Panc1 (cell line): ENCODE results near the gene CDKN1A. TPM values are rescaled to one million over a fixed set of nuclear protein-coding genes. Genes with fewer than 3 reads are reported as not detected.

Experiments
- ATAC-seq: fragments of 200-7000 bp; cut with Tn5 transposase; 2 replicates; pipeline ENCODE4 v1.9.1; 2020; ENCODE audit warnings: mild to moderate bottlenecking, moderate library complexity
- BruUV-seq: library from RNA; stranded (reverse); fragments of 400-500 nt; replicated peaks from 2 replicates; lab custom pipeline; 2021; lab: Mats Ljungman, UMichigan
- CTCF ChIA-PET: fragments of 300-600 bp; sonication (Branson Sonifier 250); formaldehyde crosslinking; loops from one replicate; lab custom pipeline; 2022; ENCODE audit warnings: antibody characterized with exemption; lab: Charles Lee
- POLR2A ChIA-PET: fragments of 300-600 bp; sonication (Branson Sonifier 250); formaldehyde crosslinking; loops from one replicate; lab custom pipeline; 2022; ENCODE audit warnings: antibody characterized with exemption; lab: Charles Lee
- DNase-seq: peaks from one replicate; pipeline ENCODE4 v3.0.0-alpha.2; 2010; ENCODE audit warnings: low read depth, low spot score
- H3K27ac ChIP-seq: 2 replicates; pipeline ENCODE4 v1.5.1; 2011; ENCODE audit warnings: mild to moderate bottlenecking, low read length, inconsistent platforms
- H3K27me3 ChIP-seq: fragments of 200-500 bp; sonication (Bioruptor generic); 2 replicates; pipeline ENCODE4 v1.6.0; 2014; ENCODE audit warnings: low read length, inconsistent platforms; ENCODE audit not compliant: control insufficient read depth, insufficient read depth
- H3K36me3 ChIP-seq: fragments of 200-500 bp; sonication (Bioruptor generic); 2 replicates; pipeline ENCODE4 v1.5.1; 2014; ENCODE audit warnings: inconsistent platforms, mild to moderate bottlenecking, low read length, moderate library complexity; ENCODE audit not compliant: control insufficient read depth, insufficient read depth
- H3K4me1 ChIP-seq: 2 replicates; pipeline ENCODE4 v1.5.1; 2011; ENCODE audit warnings: inconsistent platforms, mild to moderate bottlenecking, low read length, moderate library complexity; ENCODE audit not compliant: control insufficient read depth, insufficient read depth
- H3K4me3 ChIP-seq, 2 experiments: 2 replicates each; pipeline ENCODE4 v1.5.1; 2011 to 2012; ENCODE audit warnings: low read depth in 2 of 2, low read length in 2 of 2, mild to moderate bottlenecking in 2 of 2, inconsistent platforms in 1 of 2, moderate library complexity in 1 of 2
- H3K9me3 ChIP-seq: fragments of 200-500 bp; sonication (Bioruptor generic); 2 replicates; pipeline ENCODE4 v1.5.1; 2014; ENCODE audit warnings: low read depth, mild to moderate bottlenecking, inconsistent platforms, low read length, moderate library complexity; ENCODE audit not compliant: control insufficient read depth, insufficient read depth
- CTCF ChIP-seq: fragments of 450-650 bp; IDR thresholded peaks from 2 replicates; pipeline ENCODE4 v1.5.1; 2017; ENCODE audit warnings: mild to moderate bottlenecking
- POLR2AphosphoS5 ChIP-seq: IDR thresholded peaks from 2 replicates; pipeline ENCODE4 v1.6.1; 2012; ENCODE audit warnings: mild to moderate bottlenecking, low read depth, low read length, moderate library complexity
- REST ChIP-seq, 2 experiments: IDR thresholded peaks; 2 replicates each; pipeline ENCODE4 v1.6.1; 2011 to 2012; ENCODE audit warnings: low read depth in 2 of 2, control low read depth in 1 of 2, low read length in 1 of 2, mild to moderate bottlenecking in 1 of 2, moderate library complexity in 1 of 2; ENCODE audit not compliant: insufficient read depth in 1 of 2
- SIN3A ChIP-seq: IDR thresholded peaks from 2 replicates; pipeline ENCODE4 v1.6.1; 2012; ENCODE audit warnings: low read depth, mild to moderate bottlenecking, low read length, moderate library complexity, borderline replicate concordance; ENCODE audit not compliant: insufficient read depth
- TCF7L2 ChIP-seq: IDR thresholded peaks from 2 replicates; pipeline ENCODE4 v1.6.1; 2011; ENCODE audit warnings: mild to moderate bottlenecking, low read depth, low read length, inconsistent platforms
- in situ Hi-C: cut with HindIII; loops from 2 replicates; pipeline ENCODE4 v1.10.0; 2016; ENCODE audit warnings: low sequenced_read_pairs, low pct_unique_long_range_greater_than_20kb
- intact Hi-C: fragments of 100-400 bp; cut with micrococcal nuclease; formaldehyde crosslinking; loops from one replicate; pipeline ENCODE4 v1.10.0; 2022; ENCODE audit not compliant: unreplicated experiment
- total RNA-seq: library from RNA; stranded (reverse); gene quantifications from one replicate; pipeline ENCODE4 v1.2.1, GENCODE V29; 2021; ENCODE audit not compliant: unreplicated experiment

CDKN1A gene
- total RNA-seq, 1 experiment from 2014 or later: 46.2 TPM

GRCh38 chr6:36700071-36700812, 21.7 kb downstream of the CDKN1A start:
- BruUV-seq: no TSS peak
- ATAC-seq (no peak), DNase-seq (no peak)
- POLR2A ChIA-PET: interaction anchor here (0.5 kb wide), 1 partner anchor 102 kb away, joined by 3 read pairs; no protein-coding TSS in a partner anchor
- H3K9me3 ChIP-seq: no peaks in the 10 kb centered on the region
- no peaks in the 10 kb centered on the region for H3K27me3 ChIP-seq
- no peak overlapping the region for H3K27ac ChIP-seq
- H3K36me3 ChIP-seq: no peaks in the 10 kb centered on the region
- in situ Hi-C loops (no loop called here), intact Hi-C loops (no loop called here)
- TF ChIP-seq TCF7L2 (no peak), REST (IDR thresholded peaks at IDR 0.05; ENCODE audit: insufficient read depth in 1 of 2, low read depth in 2 of 2, low read length in 1 of 2) (no peak), POLR2AphosphoS5 (no peak)
- CTCF ChIA-PET: no interaction called here
- no peaks in the 10 kb centered on the region for H3K4me1 ChIP-seq
- no peak overlapping the region for H3K4me3 ChIP-seq

GRCh38 chr6:36700831-36701230, 22.3 kb downstream of the CDKN1A start:
- H3K9me3 ChIP-seq: no peaks in the 10 kb centered on the region
- no peaks in the 10 kb centered on the region for H3K4me1 ChIP-seq
- CTCF ChIA-PET: no interaction called here
- no peak overlapping the region for H3K27ac ChIP-seq
- no TSS peak for BruUV-seq
- POLR2A ChIA-PET: interaction anchor here (0.6 kb wide), 1 partner anchor 19 kb away, joined by 6 read pairs; no protein-coding TSS in a partner anchor
- DNase-seq: no peak
- in situ Hi-C loops: no loop called here
- intact Hi-C loops: no loop called here
- no peak for ATAC-seq
- no peaks in the 10 kb centered on the region for H3K36me3 ChIP-seq
- no peaks in the 10 kb centered on the region for H3K27me3 ChIP-seq
- H3K4me3 ChIP-seq: no peak overlapping the region
- TF ChIP-seq REST (IDR thresholded peaks at IDR 0.05; ENCODE audit: insufficient read depth in 1 of 2, low read depth in 2 of 2, low read length in 1 of 2) (no peak), SIN3A (no peak), TCF7L2 (no peak), CTCF (no peak)
